RWPE2 (cell line): ENCODE data around the gene PDE11A.

ENCODE experiments used
- ATAC-seq: fragments of 200-7000 bp; cut with Tn5 transposase; 3 replicates; pipeline ENCODE4 v1.9.1; 2021; ENCODE audit warnings: low read depth
- DNase-seq: peaks from one replicate; pipeline ENCODE4 v3.0.0-alpha.2; 2020; ENCODE audit warnings: low spot score
- H3K27ac ChIP-seq: fragments of 450-650 bp; 2 replicates; pipeline ENCODE4 v1.5.1; 2017; ENCODE audit warnings: mild to moderate bottlenecking; ENCODE audit not compliant: poor library complexity, severe bottlenecking
- H3K27me3 ChIP-seq: fragments of 250-450 bp; sonication (Bioruptor Pico); 2 replicates; pipeline ENCODE4 v1.5.1; 2021; ENCODE audit warnings: mild to moderate bottlenecking, moderate library complexity; ENCODE audit not compliant: insufficient read depth, poor library complexity, severe bottlenecking
- H3K36me3 ChIP-seq: fragments of 250-450 bp; sonication (Bioruptor Pico); 2 replicates; pipeline ENCODE4 v1.5.1; 2020; ENCODE audit warnings: low read depth, mild to moderate bottlenecking, moderate library complexity
- H3K4me1 ChIP-seq: fragments of 250-450 bp; sonication (Bioruptor Pico); 2 replicates; pipeline ENCODE4 v1.5.1; 2021; ENCODE audit warnings: mild to moderate bottlenecking, moderate library complexity; ENCODE audit not compliant: insufficient read depth, poor library complexity, severe bottlenecking
- H3K4me3 ChIP-seq: fragments of 250-450 bp; sonication (Bioruptor Pico); 2 replicates; pipeline ENCODE4 v1.5.1; 2021; ENCODE audit warnings: mild to moderate bottlenecking, moderate library complexity; ENCODE audit not compliant: severe bottlenecking
- H3K9me3 ChIP-seq: fragments of 250-450 bp; sonication (Bioruptor Pico); 2 replicates; pipeline ENCODE4 v1.5.1; 2021; ENCODE audit warnings: mild to moderate bottlenecking, moderate library complexity; ENCODE audit not compliant: severe bottlenecking
- CTCF ChIP-seq: fragments of 450-650 bp; IDR thresholded peaks from one replicate; pipeline ENCODE4 v1.5.1; 2017; ENCODE audit warnings: mild to moderate bottlenecking, moderate library complexity; ENCODE audit not compliant: poor library complexity, severe bottlenecking

PDE11A gene

GRCh38 chr2:177575358-177575757 lies 497.2 kb downstream of the PDE11A start:
- TF ChIP-seq CTCF, result no peak

GRCh38 chr2:177574356-177574755 lies 498.2 kb downstream of the PDE11A start:
- Histone ChIP-seq H3K27me3 (no peaks in the 10 kb centered on the region), H3K9me3 (no peaks in the 10 kb centered on the region), H3K4me1 (no peaks in the 10 kb centered on the region), H3K36me3 (no peaks in the 10 kb centered on the region), H3K4me3 (no peak overlapping the region), H3K27ac (no peak overlapping the region)
- no peak for TF ChIP-seq CTCF
- no peak for ATAC-seq
- no peak for DNase-seq

More at GRCh38 chr2:177575358-177575757, 497.2 kb downstream of the PDE11A start:
- Histone ChIP-seq H3K36me3 (no peaks in the 10 kb centered on the region), H3K27ac (no peak overlapping the region), H3K9me3 (no peaks in the 10 kb centered on the region), H3K4me3 (no peak overlapping the region), H3K27me3 (no peaks in the 10 kb centered on the region), H3K4me1 (no peaks in the 10 kb centered on the region)
- DNase-seq (no peak), ATAC-seq (no peak)
